HG02798 (cell line): ENCODE data around the gene ACSM2A.
"Not testable (repeated sequence)": the region's sequence is repeated elsewhere in the genome, so short reads cannot be mapped to it uniquely, and the experiment has no call there.

Source experiments
- ATAC-seq: cut with Tn5 transposase; IDR thresholded peaks from one replicate; pipeline ENCODE4 v1.9.1; 2021; ENCODE audit warnings: mild to moderate bottlenecking; ENCODE audit not compliant: unreplicated experiment, poor library complexity

ACSM2A gene, protein sequence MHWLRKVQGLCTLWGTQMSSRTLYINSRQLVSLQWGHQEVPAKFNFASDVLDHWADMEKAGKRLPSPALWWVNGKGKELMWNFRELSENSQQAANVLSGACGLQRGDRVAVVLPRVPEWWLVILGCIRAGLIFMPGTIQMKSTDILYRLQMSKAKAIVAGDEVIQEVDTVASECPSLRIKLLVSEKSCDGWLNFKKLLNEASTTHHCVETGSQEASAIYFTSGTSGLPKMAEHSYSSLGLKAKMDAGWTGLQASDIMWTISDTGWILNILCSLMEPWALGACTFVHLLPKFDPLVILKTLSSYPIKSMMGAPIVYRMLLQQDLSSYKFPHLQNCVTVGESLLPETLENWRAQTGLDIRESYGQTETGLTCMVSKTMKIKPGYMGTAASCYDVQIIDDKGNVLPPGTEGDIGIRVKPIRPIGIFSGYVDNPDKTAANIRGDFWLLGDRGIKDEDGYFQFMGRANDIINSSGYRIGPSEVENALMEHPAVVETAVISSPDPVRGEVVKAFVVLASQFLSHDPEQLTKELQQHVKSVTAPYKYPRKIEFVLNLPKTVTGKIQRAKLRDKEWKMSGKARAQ

GRCh38 chr16:20451364-20451763, at the start of gene ACSM2A:
Gene ACSM2A (plus strand): TSS chr16:20451521. CDS start chr16:20460115, 8,594 bp downstream.
- ATAC-seq, result not testable (repeated sequence)

DNA sequence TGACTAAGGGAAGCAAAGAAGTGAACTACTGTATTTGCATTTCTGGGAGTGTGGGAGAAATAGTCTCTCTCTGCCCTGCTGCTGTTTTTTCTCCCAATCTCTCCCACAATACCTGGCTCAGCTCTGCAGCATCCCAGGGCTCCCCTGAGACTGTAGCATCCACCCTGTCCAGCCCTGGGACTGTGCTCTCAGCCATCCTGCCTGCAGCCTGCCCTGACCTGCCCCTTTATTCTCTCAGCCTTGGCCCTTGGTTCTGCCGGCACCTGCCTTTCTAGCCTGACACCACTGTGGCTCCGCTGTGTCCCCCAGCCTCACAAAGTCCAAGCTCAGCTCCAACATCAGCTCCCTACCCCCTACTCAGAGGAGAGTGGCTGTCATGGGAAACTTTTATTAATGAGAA, 48.7 kb upstream of the ACSM2A start:
- no peak for ATAC-seq

- no peak for ATAC-seq
These were observed 46.7 kb upstream of the ACSM2A start, which contains the start of gene PDILT for GRCh38 chr16:20404637-20405036. Gene PDILT (minus strand): TSS chr16:20404737. CDS start chr16:20399300, 5,437 bp downstream.

DNA sequence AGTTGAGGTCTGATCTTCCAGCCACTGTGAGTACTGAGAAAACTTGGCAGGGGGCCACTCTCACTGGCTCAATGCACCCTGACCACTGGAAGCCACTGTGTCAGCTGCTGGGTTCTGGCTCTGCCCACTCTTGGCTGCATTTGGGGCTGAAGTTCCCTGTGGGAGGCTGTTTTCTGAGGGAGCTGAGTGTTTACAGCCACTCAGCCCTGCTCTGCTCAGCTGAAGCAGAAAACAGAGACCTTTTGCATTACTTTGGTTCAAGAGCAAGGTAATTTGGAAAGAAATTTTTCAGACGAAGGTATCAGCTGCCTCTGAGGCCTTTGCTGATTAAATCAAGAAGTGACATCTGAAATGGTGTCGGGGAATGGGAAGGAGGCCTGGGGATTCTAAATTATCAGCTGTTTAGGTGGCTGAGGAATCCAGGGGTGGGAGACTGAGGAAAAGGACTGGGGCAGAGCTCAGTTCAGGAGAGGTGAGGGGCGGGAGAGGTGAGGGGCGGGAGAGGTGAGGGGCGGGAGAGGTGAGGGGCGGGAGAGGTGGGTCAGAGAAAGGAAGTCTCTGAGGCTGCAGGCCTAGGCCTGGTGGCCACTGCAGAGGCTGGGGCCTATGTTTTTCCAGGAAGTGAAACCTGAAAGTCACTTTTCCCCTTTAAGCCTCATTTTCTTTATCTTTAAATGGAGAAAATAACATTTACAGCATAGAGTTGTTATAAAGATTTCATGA, 41.8 kb upstream of the ACSM2A start, which contains the start of gene ACSM5:
ACSM5 (plus strand) TSS at position 137 of the 723 bp plus-strand sequence. CDS start 1,951 bp downstream, outside the sequence.
- no peak for ATAC-seq

- ATAC-seq, result no peak
These were observed 41.1 kb upstream of the ACSM2A start for GRCh38 chr16:20410121-20410723.

GRCh38 chr16:20411055-20411454, 40.3 kb upstream of the ACSM2A start:
- ATAC-seq, result no peak

DNA sequence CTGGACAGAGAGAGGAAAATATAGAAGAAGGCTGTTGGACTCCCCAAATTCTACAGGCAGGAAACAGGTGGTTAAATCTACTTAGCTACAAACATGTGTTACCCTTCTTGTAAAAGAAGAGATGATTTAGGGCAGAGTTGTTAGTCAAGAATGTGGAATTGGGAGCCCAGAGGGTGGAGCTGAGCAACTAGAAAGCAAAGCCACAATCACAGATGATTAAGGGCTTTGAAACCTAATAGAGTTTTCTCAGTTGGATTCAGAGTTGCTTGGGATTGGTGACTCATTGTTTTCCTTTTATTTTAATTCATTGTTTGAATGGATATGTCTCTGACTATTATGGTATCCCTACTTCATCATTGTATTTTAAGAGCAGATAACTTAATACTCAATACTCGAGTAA, 35.8 kb upstream of the ACSM2A start:
- ATAC-seq, result no peak

DNA sequence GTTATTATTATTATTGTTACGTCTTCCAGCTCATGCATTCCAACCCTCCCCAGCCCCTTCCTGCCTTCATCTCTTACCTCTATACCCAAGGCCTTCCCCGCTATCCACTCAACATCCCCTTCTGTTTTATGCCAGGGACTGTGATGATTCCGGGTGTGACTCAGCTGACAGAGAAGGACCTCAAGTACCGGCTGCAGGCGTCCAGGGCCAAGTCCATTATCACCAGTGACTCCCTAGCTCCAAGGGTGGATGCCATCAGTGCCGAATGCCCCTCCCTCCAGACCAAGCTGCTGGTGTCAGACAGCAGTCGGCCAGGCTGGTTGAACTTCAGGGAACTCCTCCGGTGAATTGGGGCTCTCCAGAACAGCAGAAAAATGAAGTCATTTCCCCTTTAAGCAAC, 32.2 kb upstream of the ACSM2A start:
- not testable (repeated sequence) for ATAC-seq

- ATAC-seq, result not testable (repeated sequence)
These were observed 29.6 kb upstream of the ACSM2A start for GRCh38 chr16:20421748-20422147.

GRCh38 chr16:20423772-20424128, 27.6 kb upstream of the ACSM2A start:
- not testable (repeated sequence) for ATAC-seq

- ATAC-seq, result no peak
These were observed 27.0 kb upstream of the ACSM2A start for GRCh38 chr16:20424129-20424866.

- ATAC-seq, result not testable (repeated sequence)
These were observed 23.9 kb upstream of the ACSM2A start for GRCh38 chr16:20427401-20427797.

DNA sequence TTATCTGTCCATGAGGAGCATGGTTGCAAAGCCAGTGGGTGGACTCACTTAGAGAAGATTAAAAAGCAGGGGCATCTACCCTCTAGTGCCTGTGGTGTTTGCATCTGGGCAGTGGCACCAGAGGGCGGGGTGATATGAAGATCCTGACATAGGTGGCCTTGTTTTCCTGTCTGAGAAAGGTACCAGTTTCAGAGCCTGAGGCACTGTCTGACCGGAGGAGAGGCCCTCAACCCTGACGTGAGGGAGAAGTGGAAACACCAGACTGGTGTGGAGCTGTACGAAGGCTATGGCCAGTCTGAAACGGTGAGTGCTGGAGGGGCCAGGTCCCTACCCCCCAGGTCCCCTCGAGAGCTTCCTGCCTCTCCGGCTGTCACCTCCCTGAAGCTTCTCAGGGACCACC, 21.8 kb upstream of the ACSM2A start:
- not testable (repeated sequence) for ATAC-seq

DNA sequence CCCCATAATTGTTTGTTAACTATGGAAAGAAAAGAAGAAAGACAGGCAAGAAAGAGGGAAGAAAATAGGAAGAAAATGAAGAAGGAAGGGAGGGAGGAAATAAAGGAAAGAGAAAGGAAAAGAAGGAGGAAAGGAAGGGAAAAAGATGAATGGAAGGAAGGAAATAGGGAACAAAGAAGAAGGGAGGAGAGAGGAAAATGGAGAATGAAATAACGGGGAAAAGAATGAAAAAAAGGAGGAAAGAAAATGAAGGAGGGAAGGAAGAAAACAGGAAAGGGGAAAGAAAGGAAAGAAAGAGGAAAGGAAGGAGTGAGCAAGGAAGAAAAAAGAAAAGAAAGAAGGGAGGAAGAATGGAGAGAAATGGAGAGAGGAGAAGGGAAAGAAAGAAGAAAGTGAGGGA, 20.8 kb upstream of the ACSM2A start:
- not testable (repeated sequence) for ATAC-seq

DNA sequence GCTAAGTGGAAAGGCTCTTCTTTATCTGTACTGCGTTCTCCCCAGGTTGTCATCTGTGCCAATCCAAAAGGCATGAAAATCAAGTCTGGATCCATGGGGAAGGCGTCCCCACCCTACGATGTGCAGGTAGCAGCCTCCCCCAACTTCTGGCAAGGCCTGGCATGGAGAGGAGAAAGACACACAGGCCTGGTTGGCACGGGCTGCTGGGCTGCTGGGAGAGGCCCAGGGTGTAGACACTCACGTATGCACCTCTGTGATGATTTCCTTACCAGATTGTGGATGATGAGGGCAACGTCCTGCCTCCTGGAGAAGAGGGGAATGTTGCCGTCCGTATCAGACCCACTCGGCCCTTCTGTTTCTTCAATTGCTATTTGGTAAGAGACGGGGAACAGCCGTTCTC, 20.4 kb upstream of the ACSM2A start:
- ATAC-seq, result no peak

GRCh38 chr16:20438950-20439349, 12.4 kb upstream of the ACSM2A start:
- ATAC-seq, result not testable (repeated sequence)

GRCh38 chr16:20439820-20440231, 11.5 kb upstream of the ACSM2A start:
- ATAC-seq, result not testable (repeated sequence)

GRCh38 chr16:20440731-20441130, 10.6 kb upstream of the ACSM2A start:
- ATAC-seq, result not testable (repeated sequence)

DNA sequence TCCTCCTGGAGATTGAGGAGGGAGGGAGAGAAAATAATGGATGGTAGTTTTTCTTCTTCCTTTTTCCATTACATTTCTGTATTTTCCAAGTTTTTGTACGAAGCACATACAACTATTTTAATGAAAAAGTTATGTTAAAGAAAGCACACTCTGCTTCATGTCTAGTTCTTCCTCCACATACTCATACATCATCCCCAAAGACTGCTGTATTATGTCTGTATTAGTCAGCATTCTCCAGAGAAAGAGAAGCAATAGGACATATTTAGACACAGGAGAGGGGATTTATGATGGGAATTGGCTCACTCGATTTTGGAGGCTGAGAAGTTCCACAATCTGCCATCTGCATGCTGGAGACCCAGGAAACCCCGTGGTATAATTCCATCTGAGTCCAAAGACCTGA, 10.1 kb upstream of the ACSM2A start:
- no peak for ATAC-seq

- ATAC-seq, result not testable (repeated sequence)
These were observed 9.5 kb upstream of the ACSM2A start for GRCh38 chr16:20441859-20442258.
